ENCODE measurements around the gene ERC1.

ERC1 gene

GRCh38 chr12:1217191-1217949 is 226.3 kb downstream of the ERC1 start (continued):
- TF ChIP-seq ZBTB11 (tag by site-specific recombination; conservative IDR thresholded peaks at IDR 0.05; ENCODE audit: low read depth) (peak; percentile 60), ZFP3 (tag by site-specific recombination; IDR thresholded peaks at IDR 0.05; ENCODE audit: low read depth) (no peak), ATF2 (tag by site-specific recombination; IDR thresholded peaks at IDR 0.05; ENCODE audit: low read depth) (no peak), PATZ1 (tag by site-specific recombination; IDR thresholded peaks at IDR 0.05) (peak; percentile 66), MZF1 (tag by site-specific recombination; IDR thresholded peaks at IDR 0.05; ENCODE audit: borderline replicate concordance) (peak; percentile 99), KLF8 (tag by site-specific recombination; IDR thresholded peaks at IDR 0.05) (peak; percentile 77), ZNF404 (tag by site-specific recombination; IDR thresholded peaks at IDR 0.05) (no peak), ZNF324 (tag by site-specific recombination; IDR thresholded peaks at IDR 0.05) (peak; percentile 24; the same call in 1 of the 2 replicates), ZNF654 (tag by site-specific recombination; IDR thresholded peaks at IDR 0.05; ENCODE audit: low read depth) (0 out of 2 replicates have a peak, but pooled peaks have one; percentile 2), YY2 (tag by site-specific recombination; IDR thresholded peaks at IDR 0.05) (no peak), ZEB2 (tag by site-specific recombination; IDR thresholded peaks at IDR 0.05) (peak; percentile 81)

GRCh38 chr12:1218369-1218768 is 227.3 kb downstream of the ERC1 start:
- H3K36me3 ChIP-seq (ENCODE audit: control insufficient read depth in 2 of 2, insufficient read depth in 1 of 2, low read length in 2 of 2): no peaks in the 10 kb centered on the region
- TF ChIP-seq ZNF404 (tag by site-specific recombination; IDR thresholded peaks at IDR 0.05) (no peak), PRDM1 (tag by site-specific recombination; IDR thresholded peaks at IDR 0.05) (peak; percentile 82)
- H3K9me3 ChIP-seq (ENCODE audit: control insufficient read depth, insufficient read depth, low read depth, low read length): no peaks in the 10 kb centered on the region
- H3K4me1 ChIP-seq (ENCODE audit: control insufficient read depth, insufficient read depth, low read length): peaks cover 34% of the 10 kb centered on the region
- POLR2A ChIA-PET: no interaction called here
- H3K27ac ChIP-seq (ENCODE audit: extremely low read depth, low read depth, low read length): no peak overlapping the region
- H3K4me3 ChIP-seq (ENCODE audit: low read depth, low read length): no peak overlapping the region
- CTCF ChIA-PET: no interaction called here

- TF ChIP-seq ZNF558 (tag by site-specific recombination; IDR thresholded peaks at IDR 0.05) (no peak), PRDM6 (tag by site-specific recombination; IDR thresholded peaks at IDR 0.05) (peak; percentile 95)
- Histone ChIP-seq H3K4me1 (ENCODE audit: control insufficient read depth, insufficient read depth, low read length) (peaks cover 28% of the 10 kb centered on the region), H3K9me3 (ENCODE audit: control insufficient read depth, insufficient read depth, low read depth, low read length) (no peaks in the 10 kb centered on the region), H3K4me3 (ENCODE audit: low read depth, low read length) (no peak overlapping the region), H3K36me3 (ENCODE audit: control insufficient read depth in 2 of 2, insufficient read depth in 1 of 2, low read length in 2 of 2) (no peaks in the 10 kb centered on the region), H3K27ac (ENCODE audit: extremely low read depth, low read depth, low read length) (no peak overlapping the region)
- ChIA-PET CTCF (no interaction called here), POLR2A (no interaction called here)
Observed at GRCh38 chr12:1220127-1221092, 229.4 kb downstream of the ERC1 start.
